ENCODE data around the gene SEMA4G.
A peak's percentile ranks its signal among the peaks of the same experiment; 100 is the strongest.

SEMA4G gene

GRCh38 chr10:100988166-100988565, 18.9 kb downstream of the SEMA4G start:
- no peak for DNase-seq

- DNase-seq, result no peak
Measured at GRCh38 chr10:100989088-100989487, 19.8 kb downstream of the SEMA4G start.

- DNase-seq, result no peak
Measured at GRCh38 chr10:100993986-100994708, 24.8 kb downstream of the SEMA4G start.

- DNase-seq, result no peak
Measured at GRCh38 chr10:100995181-100995580, 25.9 kb downstream of the SEMA4G start.

- peak in 1 of 2 experiments; percentile 50 for DNase-seq
Measured at GRCh38 chr10:100996678-100997359, 27.5 kb downstream of the SEMA4G start.

- peak; percentile 61 to 84 for DNase-seq
Measured at GRCh38 chr10:100997360-100998182, 28.3 kb downstream of the SEMA4G start.

- DNase-seq, result peak; percentile 84 to 93
Measured at GRCh38 chr10:100998183-100998990, 29.1 kb downstream of the SEMA4G start.

- DNase-seq, result peak in 1 of 2 experiments; percentile 65
Measured at GRCh38 chr10:100998991-100999741, 29.9 kb downstream of the SEMA4G start.

- no peak for DNase-seq
Measured at GRCh38 chr10:100999742-101000126, 30.4 kb downstream of the SEMA4G start, which contains the start of gene LZTS2. TSS of gene LZTS2 (plus strand) at chr10:100999808. CDS start at chr10:101002539, 2,731 bp downstream.

GRCh38 chr10:101000127-101000914, 31.0 kb downstream of the SEMA4G start:
- no peak for DNase-seq

GRCh38 chr10:101000915-101001658, 31.8 kb downstream of the SEMA4G start:
- DNase-seq, result peak in 1 of 2 experiments; percentile 55

- DNase-seq, result no peak
Measured at GRCh38 chr10:101001659-101002035, 32.3 kb downstream of the SEMA4G start.

GRCh38 chr10:101002456-101002855, 33.2 kb downstream of the SEMA4G start:
- DNase-seq, result no peak

GRCh38 chr10:101003639-101004206, 34.4 kb downstream of the SEMA4G start:
- DNase-seq, result no peak

GRCh38 chr10:101005361-101005760, 36.1 kb downstream of the SEMA4G start:
- no peak for DNase-seq

- DNase-seq, result no peak
Measured at GRCh38 chr10:101005869-101006567, 36.7 kb downstream of the SEMA4G start.

- DNase-seq, result peak; percentile 26 to 73
Measured at GRCh38 chr10:101006593-101007098, 37.3 kb downstream of the SEMA4G start.

GRCh38 chr10:101007099-101007711, 37.9 kb downstream of the SEMA4G start:
- no peak for DNase-seq

Data from SHP77 (cell line).